HG03571 (cell line): ENCODE measurements around the gene DHX57.

Experiments
- ATAC-seq: cut with Tn5 transposase; IDR thresholded peaks from one replicate; pipeline ENCODE4 v1.9.1; 2021; ENCODE audit not compliant: unreplicated experiment

The DHX57 gene

DNA sequence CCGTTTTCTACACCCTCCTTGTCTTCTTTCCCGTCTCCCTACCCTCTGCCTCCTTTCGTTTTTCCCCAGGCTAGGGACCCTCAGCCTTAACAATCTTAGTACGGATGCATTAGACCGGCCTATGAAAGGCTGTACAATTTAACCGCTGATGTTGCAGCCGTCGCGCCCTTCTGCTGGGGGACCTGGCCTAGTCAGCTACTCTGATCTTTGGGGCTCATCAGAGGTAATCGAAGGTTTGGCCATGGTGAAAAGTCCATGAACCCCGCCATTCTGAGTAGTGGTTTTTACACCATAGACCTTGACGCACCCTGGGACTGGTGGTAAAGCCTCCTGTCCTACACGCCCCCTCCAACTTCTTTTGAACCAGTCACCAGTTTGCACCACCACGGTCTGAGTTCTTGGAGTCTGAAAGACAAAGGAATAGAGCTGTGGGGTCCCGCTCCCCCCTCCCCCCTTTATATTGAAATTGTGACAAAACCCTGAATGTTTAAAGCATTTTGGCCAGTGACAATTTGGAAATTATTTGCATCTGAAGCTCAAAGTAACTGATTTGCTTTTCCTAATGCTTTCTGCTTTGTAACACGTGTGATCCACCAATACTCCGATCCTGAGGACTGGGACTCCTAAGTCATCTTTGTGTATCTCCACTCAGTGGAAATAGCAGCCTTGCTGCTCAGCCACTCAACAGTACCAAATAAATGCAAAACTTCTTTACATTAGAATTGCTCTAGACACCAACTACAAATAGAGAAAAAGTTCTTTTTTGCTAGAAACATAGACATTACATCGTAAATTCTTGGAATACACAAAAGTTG lies 123.9 kb downstream of the DHX57 start:
- ATAC-seq: peak; percentile 4

DNA sequence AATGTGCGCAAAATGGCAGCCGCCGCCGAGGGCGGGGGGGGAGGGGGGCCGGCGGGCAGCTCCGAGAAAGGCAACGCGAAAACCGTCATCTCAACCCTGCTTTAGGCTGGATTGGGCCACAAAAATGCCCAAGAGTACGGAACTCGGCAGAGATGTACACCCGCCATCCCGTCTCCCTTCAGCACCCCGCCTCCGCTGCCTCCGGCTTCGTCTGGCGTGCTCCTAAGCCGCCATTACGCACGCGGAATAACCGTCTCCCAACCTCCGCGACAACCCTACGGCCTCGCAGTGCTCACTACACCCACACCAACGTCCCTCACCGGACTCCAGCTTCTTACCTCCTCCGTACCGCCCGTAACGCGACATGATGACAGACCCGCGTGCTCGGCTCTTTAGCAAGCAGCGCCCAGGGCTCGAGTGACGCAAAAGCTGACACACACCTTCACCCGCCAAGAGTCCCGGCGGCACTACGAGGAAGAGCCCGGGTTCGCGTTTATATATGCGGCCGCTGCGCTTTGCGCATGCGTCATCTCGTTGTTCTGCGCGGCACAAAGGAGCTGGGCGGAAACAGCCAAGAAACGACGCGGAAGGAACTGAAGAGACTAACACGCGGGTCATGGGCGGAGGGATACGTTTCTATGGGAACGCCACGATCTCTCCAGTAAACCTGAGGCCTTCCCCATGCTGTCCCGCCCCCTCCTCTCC lies 124.7 kb downstream of the DHX57 start, which contains the start of gene SRSF7:
TSS of gene SRSF7 (minus strand) at position 471 of the 705 bp plus-strand sequence. CDS start at position 366, 105 bp downstream.
- peak; percentile 70 for ATAC-seq

DNA sequence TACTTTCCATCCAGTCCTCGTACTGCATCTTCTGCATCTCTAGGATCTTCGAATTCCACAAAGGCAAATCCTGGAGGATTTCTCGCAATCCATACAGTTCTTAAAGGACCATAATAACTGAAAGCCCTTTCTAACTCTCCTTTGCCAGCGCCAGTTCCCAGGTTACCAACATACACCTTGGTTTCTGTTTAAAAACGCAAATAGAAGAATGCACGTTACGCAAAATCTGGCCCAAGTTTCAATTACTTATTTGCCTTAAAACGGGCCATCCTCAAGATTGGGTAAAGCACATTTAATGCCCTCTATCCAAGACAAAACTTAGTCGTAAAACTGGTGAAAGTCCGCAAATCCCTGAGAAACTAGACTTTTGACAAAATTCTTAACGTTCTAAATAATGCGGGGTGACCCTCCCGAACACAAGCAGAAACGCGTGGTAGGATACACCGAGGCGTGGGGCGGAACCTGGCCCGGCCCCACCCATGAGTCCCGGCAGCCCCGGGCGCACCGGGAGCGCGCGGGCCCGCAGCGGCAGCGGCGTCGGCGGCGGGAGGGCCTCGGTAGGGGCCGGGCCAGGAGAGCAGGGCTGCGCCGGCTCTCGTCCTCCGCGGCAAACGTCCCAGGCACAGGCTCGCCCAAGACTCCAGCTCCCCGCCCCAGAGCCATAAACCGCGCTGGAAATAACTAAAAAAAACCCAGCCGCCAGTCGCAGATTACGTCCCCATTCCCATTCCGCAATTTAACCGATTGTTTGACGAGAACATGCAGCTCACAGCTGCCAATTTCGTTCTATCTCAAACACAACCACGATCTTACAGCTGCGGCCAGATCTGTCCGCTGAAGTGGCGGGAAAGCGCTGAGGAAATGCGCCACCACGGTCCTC lies 125.5 kb downstream of the DHX57 start:
- ATAC-seq: peak; percentile 31

DNA sequence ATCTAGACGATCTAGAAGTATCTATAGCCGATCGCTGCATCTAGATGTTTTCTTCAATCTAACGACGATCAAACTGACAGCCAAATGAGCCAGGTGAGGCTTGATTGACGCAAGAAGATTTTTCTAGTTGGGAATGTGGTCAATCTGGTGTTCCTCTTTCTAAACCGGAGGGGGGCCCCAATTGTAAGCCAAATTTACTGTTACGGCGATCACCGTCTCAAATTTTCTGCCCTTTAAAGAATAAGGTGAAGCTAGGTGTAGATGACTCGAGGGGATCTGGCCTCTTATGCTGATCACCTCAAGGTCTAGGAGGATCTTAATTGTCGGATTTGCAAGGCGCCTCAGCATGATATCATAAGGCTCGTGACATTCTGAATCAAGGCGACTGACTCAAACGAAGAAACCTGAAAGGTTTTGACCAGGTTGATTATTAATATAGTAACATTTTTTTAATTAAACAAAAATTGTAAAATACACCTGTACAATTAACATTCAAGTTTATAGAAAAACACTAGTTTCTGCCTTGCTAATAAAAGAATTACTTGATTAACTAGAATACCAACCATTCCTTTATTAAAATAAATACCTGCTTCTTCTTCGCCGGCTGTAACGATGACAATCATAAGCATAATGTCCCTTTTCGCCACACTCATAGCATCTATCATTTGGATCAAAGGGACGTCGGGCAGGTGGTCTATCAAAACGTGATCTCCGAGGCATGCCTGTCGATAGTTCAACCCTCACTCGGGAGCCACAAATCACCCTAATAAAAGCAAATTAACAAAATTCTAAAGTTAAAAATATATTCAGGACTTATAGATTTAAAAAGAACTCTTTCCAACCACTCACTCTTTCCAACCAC lies 126.6 kb downstream of the DHX57 start:
- no peak for ATAC-seq

DNA sequence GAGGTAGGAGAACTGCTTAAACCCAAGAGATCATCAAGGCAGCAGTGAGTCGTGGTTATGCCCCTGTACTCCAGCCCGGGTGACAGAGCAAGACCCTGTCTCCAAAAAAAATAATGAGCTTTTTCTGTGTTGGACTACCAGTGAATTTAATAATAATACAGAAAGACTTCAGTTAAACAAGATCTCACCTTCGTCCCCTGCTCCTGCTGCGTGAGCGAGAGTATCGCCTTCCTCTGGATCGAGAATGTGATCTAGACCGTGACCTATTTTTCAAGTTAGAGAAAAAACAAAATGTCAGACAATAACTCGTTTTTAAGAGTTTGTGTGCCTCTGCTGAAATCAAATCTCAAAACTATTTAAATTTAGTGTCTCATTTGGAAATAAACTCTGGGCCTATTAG lies 127.3 kb downstream of the DHX57 start:
- no peak for ATAC-seq

DNA sequence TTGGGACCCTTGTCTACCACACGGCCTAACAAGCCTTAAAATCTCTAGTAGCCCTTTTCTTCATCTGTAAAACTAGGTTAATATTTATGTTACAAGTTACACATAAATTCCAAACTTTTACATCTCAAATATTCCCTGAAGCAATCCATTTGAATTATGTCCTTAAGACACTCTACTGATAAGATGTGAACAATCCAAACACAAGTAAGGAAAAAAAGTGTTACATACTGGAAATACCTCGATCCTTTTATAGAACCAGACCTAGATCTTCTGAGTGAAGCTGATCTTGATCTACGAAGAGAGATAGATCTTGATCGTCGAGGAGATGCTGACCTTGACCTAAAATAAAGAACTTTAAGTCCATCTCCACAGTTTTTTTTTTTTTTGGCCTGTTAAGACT lies 127.9 kb downstream of the DHX57 start:
- ATAC-seq: no peak
